IMR-90 (cell line): ENCODE data around the gene SETX. TPM values are rescaled to one million over a fixed set of nuclear protein-coding genes. Genes with fewer than 3 reads are reported as not detected.

Experiments used
- ATAC-seq: fragments of 200-7000 bp; cut with Tn5 transposase; 2 replicates; pipeline ENCODE4 v1.9.1; 2020; ENCODE audit warnings: low read depth, mild to moderate bottlenecking, moderate library complexity
- BruUV-seq: library from RNA; stranded (reverse); fragments of 400-500 nt; replicated peaks from 2 replicates; lab custom pipeline; 2021; lab: Mats Ljungman, UMichigan
- CTCF ChIA-PET: fragments of 300-600 bp; formaldehyde crosslinking; extraction: SDS; loops from one replicate; lab custom pipeline; 2021; ENCODE audit warnings: antibody characterized with exemption; lab: Yijun Ruan, JAX
- POLR2A ChIA-PET: fragments of 300-600 bp; sonication (Branson Sonifier 250); formaldehyde crosslinking; loops from one replicate; lab custom pipeline; 2022; ENCODE audit warnings: antibody characterized with exemption; ENCODE audit not compliant: unreplicated experiment; lab: Charles Lee
- DNase-seq: peaks from one replicate; pipeline ENCODE4 v3.0.0; 2013
- H2AFZ ChIP-seq: replicated peaks from 2 replicates; pipeline ENCODE3; 2013; ENCODE audit warnings: low read length, mild to moderate bottlenecking; ENCODE audit not compliant: poor library complexity
- H2AK5ac ChIP-seq: 2 replicates; pipeline ENCODE4 v1.6.1; 2013; ENCODE audit warnings: low read depth, low read length, inconsistent platforms
- H2AK9ac ChIP-seq: replicated peaks from 2 replicates; pipeline ENCODE3; 2013; ENCODE audit warnings: mild to moderate bottlenecking, low read depth, low read length, moderate library complexity; ENCODE audit not compliant: poor library complexity
- H2BK120ac ChIP-seq: 2 replicates; pipeline ENCODE4 v1.6.1; 2013; ENCODE audit warnings: low read depth, low read length, inconsistent platforms
- H2BK15ac ChIP-seq: 3 replicates; pipeline ENCODE4 v1.6.1; 2013; ENCODE audit warnings: low read depth, low read length, inconsistent platforms
- H2BK20ac ChIP-seq: 2 replicates; pipeline ENCODE4 v1.6.1; 2013; ENCODE audit warnings: low read depth, mild to moderate bottlenecking, inconsistent platforms, low read length, moderate library complexity
- H2BK5ac ChIP-seq: 2 replicates; pipeline ENCODE4 v1.6.1; 2013; ENCODE audit warnings: mild to moderate bottlenecking, low read depth, low read length, inconsistent platforms; ENCODE audit not compliant: poor library complexity, severe bottlenecking
- H3K14ac ChIP-seq: replicated peaks from 2 replicates; pipeline ENCODE4 v1.6.1; 2013; ENCODE audit warnings: low read depth, low read length, inconsistent platforms
- H3K18ac ChIP-seq: 2 replicates; pipeline ENCODE4 v1.6.1; 2013; ENCODE audit warnings: low read depth, low read length, control low read depth
- H3K23ac ChIP-seq: 2 replicates; pipeline ENCODE4 v1.6.1; 2013; ENCODE audit warnings: low read depth, low read length, inconsistent platforms
- H3K27ac ChIP-seq: 2 replicates; pipeline ENCODE4 v1.5.1; 2013; ENCODE audit warnings: mild to moderate bottlenecking, control low read depth, low read length; ENCODE audit not compliant: insufficient read depth
- H3K27me3 ChIP-seq: 2 replicates; pipeline ENCODE4 v1.6.1; 2013; ENCODE audit warnings: low read length; ENCODE audit not compliant: control insufficient read depth, insufficient read depth
- H3K36me3 ChIP-seq: 2 replicates; pipeline ENCODE4 v1.6.1; 2013; ENCODE audit warnings: low read length, mixed read lengths; ENCODE audit not compliant: control insufficient read depth, insufficient read depth
- H3K4ac ChIP-seq: 2 replicates; pipeline ENCODE4 v1.6.1; 2013; ENCODE audit warnings: low read depth, low read length, inconsistent platforms
- H3K4me1 ChIP-seq: 2 replicates; pipeline ENCODE4 v1.6.1; 2013; ENCODE audit warnings: low read length, mixed read lengths; ENCODE audit not compliant: control insufficient read depth, insufficient read depth
- H3K4me2 ChIP-seq: 2 replicates; pipeline ENCODE4 v1.6.1; 2013; ENCODE audit warnings: low read depth, mild to moderate bottlenecking, control low read depth, low read length, moderate library complexity
- H3K4me3 ChIP-seq: 2 replicates; pipeline ENCODE4 v1.5.1; 2013; ENCODE audit warnings: low read depth, mild to moderate bottlenecking, control low read depth, low read length, moderate library complexity; ENCODE audit not compliant: insufficient read depth
- H3K56ac ChIP-seq: 2 replicates; pipeline ENCODE4 v1.6.1; 2013; ENCODE audit warnings: low read length, inconsistent platforms; ENCODE audit not compliant: insufficient read depth; ENCODE audit errors: extremely low read depth
- H3K79me1 ChIP-seq, 2 experiments: 2 replicates each; pipeline ENCODE4 v1.6.1; 2013; ENCODE audit warnings: low read length in 2 of 2, inconsistent platforms in 1 of 2, low read depth in 1 of 2
- H3K9ac ChIP-seq: 2 replicates; pipeline ENCODE4 v1.6.1; 2013; ENCODE audit warnings: low read depth, low read length, control low read depth
- H3K9me1 ChIP-seq: 2 replicates; pipeline ENCODE4 v1.6.1; 2013; ENCODE audit warnings: low read length, inconsistent platforms; ENCODE audit not compliant: insufficient read depth
- H3K9me3 ChIP-seq: 2 replicates; pipeline ENCODE4 v1.6.1; 2013; ENCODE audit warnings: low read length; ENCODE audit not compliant: control insufficient read depth, insufficient read depth
- H4K20me1 ChIP-seq: 2 replicates; pipeline ENCODE4 v1.6.1; 2013; ENCODE audit warnings: low read length, inconsistent platforms; ENCODE audit not compliant: insufficient read depth
- H4K5ac ChIP-seq: 2 replicates; pipeline ENCODE4 v1.6.1; 2013; ENCODE audit warnings: mild to moderate bottlenecking, low read depth, low read length, control low read depth
- H4K8ac ChIP-seq, 2 experiments: 2 replicates each; pipeline ENCODE4 v1.6.1; 2013; ENCODE audit warnings: low read depth in 2 of 2, low read length in 2 of 2, control low read depth in 1 of 2, inconsistent platforms in 1 of 2
- H4K91ac ChIP-seq: 2 replicates; pipeline ENCODE4 v1.6.1; 2013; ENCODE audit warnings: low read depth, low read length, inconsistent platforms; ENCODE audit not compliant: insufficient read depth
- BHLHE40 ChIP-seq: fragments of 150-350 bp; IDR thresholded peaks from 2 replicates; pipeline ENCODE4 v1.6.1; 2016; ENCODE audit warnings: mild to moderate bottlenecking, low read depth, low read length
- CEBPB ChIP-seq: IDR thresholded peaks from 2 replicates; pipeline ENCODE4 v1.6.1; 2012; ENCODE audit warnings: low read depth, low read length, improper control_type of control experiment
- CHD1 ChIP-seq: IDR thresholded peaks from 2 replicates; pipeline ENCODE4 v1.6.1; 2012; ENCODE audit warnings: low read depth, low read length, improper control_type of control experiment
- FOS ChIP-seq: fragments of 150-350 bp; IDR thresholded peaks from 2 replicates; pipeline ENCODE4 v1.6.1; 2016; ENCODE audit warnings: low read depth, low read length
- MAFK ChIP-seq: IDR thresholded peaks from 2 replicates; pipeline ENCODE4 v1.6.1; 2012; ENCODE audit warnings: low read depth, low read length, improper control_type of control experiment
- MAZ ChIP-seq: IDR thresholded peaks from 2 replicates; pipeline ENCODE4 v1.6.1; 2012; ENCODE audit warnings: low read depth, mild to moderate bottlenecking, low read length, improper control_type of control experiment, moderate library complexity, borderline replicate concordance
- MXI1 ChIP-seq: IDR thresholded peaks from 2 replicates; pipeline ENCODE4 v1.6.1; 2012; ENCODE audit warnings: low read depth, mild to moderate bottlenecking, low read length, moderate library complexity, borderline replicate concordance
- NFE2L2 ChIP-seq: fragments of 150-350 bp; IDR thresholded peaks from 2 replicates; pipeline ENCODE4 v1.6.1; 2016; ENCODE audit warnings: low read depth, mild to moderate bottlenecking, low read length
- POLR2A ChIP-seq: IDR thresholded peaks from 2 replicates; pipeline ENCODE4 v1.6.1; 2012; ENCODE audit warnings: mild to moderate bottlenecking, low read depth, low read length
- RAD21 ChIP-seq: IDR thresholded peaks from 2 replicates; pipeline ENCODE4 v1.6.1; 2012; ENCODE audit warnings: low read length, improper control_type of control experiment
- RCOR1 ChIP-seq: IDR thresholded peaks from 2 replicates; pipeline ENCODE4 v1.6.1; 2012; ENCODE audit warnings: mild to moderate bottlenecking, low read length, improper control_type of control experiment; ENCODE audit not compliant: insufficient replicate concordance
- RFX5 ChIP-seq: IDR thresholded peaks from 2 replicates; pipeline ENCODE4 v1.8.0; 2012; ENCODE audit warnings: low read depth, mild to moderate bottlenecking, low read length, moderate library complexity
- SMC3 ChIP-seq: fragments of 150-350 bp; IDR thresholded peaks from 2 replicates; pipeline ENCODE4 v1.6.1; 2016; ENCODE audit warnings: low read depth, mild to moderate bottlenecking, antibody characterized with exemption, low read length, moderate library complexity
- WGBS, 2 experiments: methylation state at CpG; one replicate each; pipeline versions ENCODE4 v1.1.5 to v1.1.7; 2013; ENCODE audit warnings: missing lambda C conversion rate in 2 of 2; ENCODE audit not compliant: insufficient read length in 1 of 2; ENCODE audit errors: extremely low coverage in 2 of 2; 5-methylcytosine and 5-hydroxymethylcytosine counted together
- dilution Hi-C: fragments of 300-500 bp; cut with HindIII; formaldehyde crosslinking; loops from one replicate; pipeline ENCODE4 v1.14.3; 2018; ENCODE audit warnings: low sequenced_read_pairs; ENCODE audit not compliant: unreplicated experiment
- in situ Hi-C: fragments of 300-500 bp; cut with MboI; formaldehyde crosslinking; loops from 3 replicates; pipeline ENCODE4 v1.14.3; 2019; ENCODE audit warnings: low sequenced_read_pairs, inconsistent platforms, mixed read lengths
- intact Hi-C: fragments of 100-400 bp; cut with micrococcal nuclease; formaldehyde crosslinking; loops from 2 replicates; pipeline ENCODE4 v1.10.0; 2022
- polyA plus RNA-seq, 3 experiments: library from polyadenylated mRNA; depleted of rRNA; stranded (reverse); fragments of >200 nt; gene quantifications; 2 replicates each; pipeline ENCODE4 v1.2.3, GENCODE V29; 2012; ENCODE audit warnings: low replicate concordance in 1 of 3
- total RNA-seq: library from RNA; depleted of rRNA; stranded (reverse); fragments of >200 nt; gene quantifications from 2 replicates; pipeline ENCODE4 v1.2.3, GENCODE V29; 2012
- TF ChIP-seq, protein P1 (sequence below): conservative IDR thresholded peaks from 2 replicates; pipeline ENCODE4 v1.5.1; 2012; ENCODE audit warnings: mild to moderate bottlenecking, low read depth, low read length, improper control_type of control experiment
- TF ChIP-seq, protein P2 (sequence below): fragments of 150-350 bp; IDR thresholded peaks from 2 replicates; pipeline ENCODE4 v1.6.1; 2017; ENCODE audit warnings: mild to moderate bottlenecking, antibody characterized with exemption, low read length, low read depth
- TF ChIP-seq, protein P3 (sequence below): fragments of 150-350 bp; IDR thresholded peaks from 2 replicates; pipeline ENCODE4 v1.6.1; 2016; ENCODE audit warnings: low read depth, mild to moderate bottlenecking, low read length, moderate library complexity, borderline replicate concordance

The SETX gene
- total and polyA plus RNA-seq, 2 of the 4 experiments (the other 2 are of a cell fraction) = 13.1 to 55.0 TPM

DNA sequence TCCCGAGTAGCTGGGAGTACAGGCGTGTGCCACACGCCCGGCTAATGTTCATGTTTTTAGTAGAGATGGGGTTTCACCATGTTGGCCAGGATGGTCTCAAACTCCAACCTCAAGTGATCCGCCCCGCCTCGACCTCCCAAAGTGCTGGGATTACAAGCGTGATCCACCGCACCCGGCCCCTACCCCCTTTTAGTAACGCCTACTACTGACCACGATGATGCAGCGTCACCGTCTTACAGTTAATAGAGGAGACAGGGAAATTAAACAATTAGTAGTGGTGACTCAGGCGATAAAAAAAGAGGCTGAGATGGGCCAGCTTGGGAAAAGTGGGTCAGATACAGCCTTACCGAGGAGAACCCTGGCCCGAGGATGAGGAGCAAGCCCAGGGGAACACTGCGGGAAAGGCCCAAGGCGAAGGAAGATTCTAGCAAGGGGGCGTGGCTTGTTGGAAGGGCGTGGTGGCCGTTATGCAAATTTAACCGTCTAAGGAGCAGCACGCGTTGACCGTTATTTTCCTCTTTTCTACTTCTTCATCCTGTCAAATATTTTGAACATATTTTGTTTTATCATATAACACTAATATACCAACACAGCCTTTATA lies 1.6 kb upstream of the SETX start:
- Histone ChIP-seq H2BK120ac (no peak overlapping the region), H3K18ac (no peak overlapping the region), H3K79me1 (peaks cover 23 to 32% of the 10 kb centered on the region in 2 experiments), H2BK5ac (no peak overlapping the region), H3K4ac (no peak overlapping the region), H3K4me2 (no peak overlapping the region), H3K9ac (no peak overlapping the region), H3K4me3 (no peak overlapping the region), H2BK15ac (no peak overlapping the region), H3K23ac (no peak overlapping the region), H3K9me3 (no peaks in the 10 kb centered on the region), H3K4me1 (peaks cover 7% of the 10 kb centered on the region), H2AK5ac (no peak overlapping the region), H3K56ac (no peak overlapping the region), H4K91ac (no peak overlapping the region), H4K20me1 (peaks cover 22% of the 10 kb centered on the region; the same call in 1 of the 2 replicates), H2BK20ac (no peak overlapping the region), H3K27me3 (no peaks in the 10 kb centered on the region), H4K8ac (no peak overlapping the region), H2AFZ (peak overlapping the region; percentile 56), H4K5ac (no peak overlapping the region), H3K14ac (no peak overlapping the region), H3K9me1 (peaks cover 9% of the 10 kb centered on the region; the same call in 1 of the 2 replicates), H2AK9ac (no peak overlapping the region), H3K27ac (no peak overlapping the region), H3K36me3 (peaks cover 13% of the 10 kb centered on the region)
- ChIA-PET CTCF (no interaction called here), POLR2A (no interaction called here)
- DNase-seq (no peak), ATAC-seq (no peak)
- WGBS, 2 experiments = 95% methylated on average over 19 of the region's 26 CpGs; no CpG with 5 or more reads in 1 of the 2 experiments
- in situ Hi-C loops = no loop called here
- dilution Hi-C loops = no loop called here
- BruUV-seq = no TSS peak
- TF ChIP-seq CEBPB (no peak), FOS (no peak), RCOR1 (no peak), NFE2L2 (no peak), MAFK (no peak), MXI1 (no peak), RAD21 (no peak), BHLHE40 (no peak), POLR2A (no peak), MAZ (no peak), SMC3 (no peak), RFX5 (no peak), CHD1 (no peak)
- TF ChIP-seq, protein P1, sequence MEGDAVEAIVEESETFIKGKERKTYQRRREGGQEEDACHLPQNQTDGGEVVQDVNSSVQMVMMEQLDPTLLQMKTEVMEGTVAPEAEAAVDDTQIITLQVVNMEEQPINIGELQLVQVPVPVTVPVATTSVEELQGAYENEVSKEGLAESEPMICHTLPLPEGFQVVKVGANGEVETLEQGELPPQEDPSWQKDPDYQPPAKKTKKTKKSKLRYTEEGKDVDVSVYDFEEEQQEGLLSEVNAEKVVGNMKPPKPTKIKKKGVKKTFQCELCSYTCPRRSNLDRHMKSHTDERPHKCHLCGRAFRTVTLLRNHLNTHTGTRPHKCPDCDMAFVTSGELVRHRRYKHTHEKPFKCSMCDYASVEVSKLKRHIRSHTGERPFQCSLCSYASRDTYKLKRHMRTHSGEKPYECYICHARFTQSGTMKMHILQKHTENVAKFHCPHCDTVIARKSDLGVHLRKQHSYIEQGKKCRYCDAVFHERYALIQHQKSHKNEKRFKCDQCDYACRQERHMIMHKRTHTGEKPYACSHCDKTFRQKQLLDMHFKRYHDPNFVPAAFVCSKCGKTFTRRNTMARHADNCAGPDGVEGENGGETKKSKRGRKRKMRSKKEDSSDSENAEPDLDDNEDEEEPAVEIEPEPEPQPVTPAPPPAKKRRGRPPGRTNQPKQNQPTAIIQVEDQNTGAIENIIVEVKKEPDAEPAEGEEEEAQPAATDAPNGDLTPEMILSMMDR = no peak
- TF ChIP-seq, protein P2, sequence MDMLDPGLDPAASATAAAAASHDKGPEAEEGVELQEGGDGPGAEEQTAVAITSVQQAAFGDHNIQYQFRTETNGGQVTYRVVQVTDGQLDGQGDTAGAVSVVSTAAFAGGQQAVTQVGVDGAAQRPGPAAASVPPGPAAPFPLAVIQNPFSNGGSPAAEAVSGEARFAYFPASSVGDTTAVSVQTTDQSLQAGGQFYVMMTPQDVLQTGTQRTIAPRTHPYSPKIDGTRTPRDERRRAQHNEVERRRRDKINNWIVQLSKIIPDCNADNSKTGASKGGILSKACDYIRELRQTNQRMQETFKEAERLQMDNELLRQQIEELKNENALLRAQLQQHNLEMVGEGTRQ = no peak
- TF ChIP-seq, protein P3, sequence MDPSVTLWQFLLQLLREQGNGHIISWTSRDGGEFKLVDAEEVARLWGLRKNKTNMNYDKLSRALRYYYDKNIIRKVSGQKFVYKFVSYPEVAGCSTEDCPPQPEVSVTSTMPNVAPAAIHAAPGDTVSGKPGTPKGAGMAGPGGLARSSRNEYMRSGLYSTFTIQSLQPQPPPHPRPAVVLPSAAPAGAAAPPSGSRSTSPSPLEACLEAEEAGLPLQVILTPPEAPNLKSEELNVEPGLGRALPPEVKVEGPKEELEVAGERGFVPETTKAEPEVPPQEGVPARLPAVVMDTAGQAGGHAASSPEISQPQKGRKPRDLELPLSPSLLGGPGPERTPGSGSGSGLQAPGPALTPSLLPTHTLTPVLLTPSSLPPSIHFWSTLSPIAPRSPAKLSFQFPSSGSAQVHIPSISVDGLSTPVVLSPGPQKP = no peak
- intact Hi-C loops = no loop called here
